ENCODE data around the gene GINM1. TPM values are rescaled to one million over a fixed set of nuclear protein-coding genes. Genes with fewer than 3 reads are reported as not detected.
A peak's percentile ranks its signal among the peaks of the same experiment; 100 is the strongest.

The GINM1 gene
- total and polyA plus RNA-seq, 9 of the 15 experiments (the other 6 are each of a cell fraction or from before 2014, with no cell fraction given), result 5.0 to 19.3 (median 14.2) TPM

DNA sequence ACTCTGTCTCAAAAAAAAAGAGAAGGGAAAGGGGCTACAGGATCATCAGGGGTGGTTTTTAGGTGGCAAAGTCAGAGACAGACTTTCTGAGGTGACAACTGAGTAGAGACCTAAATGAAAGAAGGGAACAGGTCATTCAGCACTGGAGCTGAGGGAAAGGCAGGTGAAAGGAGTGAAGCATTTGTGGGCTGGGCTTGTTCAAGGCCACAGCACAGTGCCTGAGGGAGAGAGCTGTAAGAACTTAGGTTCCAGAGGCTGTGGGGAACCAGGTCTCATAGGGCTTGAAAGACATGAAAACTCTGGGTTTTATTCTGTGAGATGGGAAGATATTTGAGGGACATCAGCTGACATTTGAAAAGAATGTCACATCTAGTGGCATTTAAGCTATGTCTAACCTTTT is 61.5 kb downstream of the GINM1 start:
- Histone ChIP-seq H4K20me1 (replicated peaks; ENCODE audit: control insufficient read depth, insufficient read depth, low read length) (no peaks in the 10 kb centered on the region), H3K79me2 (ENCODE audit: control insufficient read depth, insufficient read depth, low read length) (no peaks in the 10 kb centered on the region), H2AFZ (ENCODE audit: low read depth, low read length) (no peak overlapping the region), H3K27ac (ENCODE audit: extremely low read depth, low read depth, low read length) (no peak overlapping the region), H3K9me1 (ENCODE audit: control insufficient read depth, insufficient read depth, low read length) (no peaks in the 10 kb centered on the region), H3K4me3 (no peak overlapping the region), H3K4me1 (replicated peaks in 1 of 2; ENCODE audit: control insufficient read depth in 2 of 2, insufficient read depth in 2 of 2, low read length in 2 of 2) (no peaks in the 10 kb centered on the region), H3K9ac (ENCODE audit: insufficient read depth in 1 of 2, low read depth in 2 of 2, low read length in 2 of 2) (no peak overlapping the region), H3K9me3 (replicated peaks; ENCODE audit: control insufficient read depth, insufficient read depth, low read depth, low read length) (no peaks in the 10 kb centered on the region), H3K4me2 (ENCODE audit: insufficient read depth, low read length) (no peak overlapping the region), H3K36me3 (ENCODE audit: control insufficient read depth, insufficient read depth, low read length) (peaks cover 47% of the 10 kb centered on the region), H3K27me3 (ENCODE audit: control insufficient read depth in 2 of 2, insufficient read depth in 2 of 2, low read length in 2 of 2) (no peaks in the 10 kb centered on the region)
- POLR2A ChIA-PET, result interaction anchor here (0.6 to 1.6 kb wide), 3 partner anchors 13 to 95 kb away, joined by 3 to 6 read pairs (median 5); no protein-coding TSS in a partner anchor
- TF ChIP-seq, protein P1, sequence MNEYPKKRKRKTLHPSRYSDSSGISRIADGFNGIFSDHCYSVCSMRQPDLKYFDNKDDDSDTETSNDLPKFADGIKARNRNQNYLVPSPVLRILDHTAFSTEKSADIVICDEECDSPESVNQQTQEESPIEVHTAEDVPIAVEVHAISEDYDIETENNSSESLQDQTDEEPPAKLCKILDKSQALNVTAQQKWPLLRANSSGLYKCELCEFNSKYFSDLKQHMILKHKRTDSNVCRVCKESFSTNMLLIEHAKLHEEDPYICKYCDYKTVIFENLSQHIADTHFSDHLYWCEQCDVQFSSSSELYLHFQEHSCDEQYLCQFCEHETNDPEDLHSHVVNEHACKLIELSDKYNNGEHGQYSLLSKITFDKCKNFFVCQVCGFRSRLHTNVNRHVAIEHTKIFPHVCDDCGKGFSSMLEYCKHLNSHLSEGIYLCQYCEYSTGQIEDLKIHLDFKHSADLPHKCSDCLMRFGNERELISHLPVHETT (CRISPR knock-in tag; conservative IDR thresholded peaks at IDR 0.05 in 1 of 2, IDR thresholded peaks at IDR 0.05 in 1 of 2), result no peak
- TF ChIP-seq MAZ (CRISPR knock-in tag; conservative IDR thresholded peaks at IDR 0.05 in 1 of 2, IDR thresholded peaks at IDR 0.05 in 1 of 2), result no peak
- FAIRE-seq (no peak), ATAC-seq (no peak; the same call in 2 of the 3 replicates), DNase-seq (ENCODE audit: extremely low read depth in 1 of 4, low spot score in 3 of 4) (no peak)
- BruUV-seq (replicated peaks), result no TSS peak
- CTCF ChIA-PET (ENCODE audit: low intra/inter-chr PET ratio), result no interaction called here
- intact Hi-C loops (cut with micrococcal nuclease) (no loop called here), in situ Hi-C loops (cut with MboI) (no loop called here)

DNA sequence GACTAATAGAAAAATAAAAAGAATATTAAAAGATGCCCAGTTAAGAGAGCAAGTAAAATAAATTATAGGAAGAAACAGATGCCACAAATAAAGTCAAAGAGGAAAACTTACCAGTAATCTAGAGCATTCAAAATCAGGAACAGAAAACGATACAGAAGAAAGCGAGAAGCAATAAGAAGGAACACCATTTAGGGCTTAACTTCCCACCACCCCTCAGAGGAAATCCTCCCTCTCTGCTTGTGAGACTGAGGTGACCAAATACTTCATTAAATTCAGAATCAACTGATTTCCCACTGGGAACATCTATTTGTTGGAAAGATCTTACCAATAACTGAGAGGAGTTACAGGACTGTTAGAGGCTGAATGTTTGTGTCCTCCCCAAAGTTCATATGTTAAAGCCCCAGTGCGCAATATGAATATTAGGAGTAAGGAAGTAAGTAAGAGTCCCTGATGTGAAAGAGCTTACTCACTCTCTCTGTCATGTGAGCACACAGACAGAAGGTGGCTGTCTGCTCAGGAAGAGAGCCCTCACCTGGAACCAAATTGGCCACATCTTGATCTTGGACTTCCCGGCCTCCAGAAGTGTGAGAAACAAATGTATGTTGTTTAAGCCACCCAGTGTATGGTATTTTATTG is 62.8 kb downstream of the GINM1 start:
- Histone ChIP-seq H3K9me3 (replicated peaks; ENCODE audit: control insufficient read depth, insufficient read depth, low read depth, low read length) (no peaks in the 10 kb centered on the region), H3K4me2 (ENCODE audit: insufficient read depth, low read length) (no peak overlapping the region), H4K20me1 (replicated peaks; ENCODE audit: control insufficient read depth, insufficient read depth, low read length) (no peaks in the 10 kb centered on the region), H3K9me1 (ENCODE audit: control insufficient read depth, insufficient read depth, low read length) (no peaks in the 10 kb centered on the region), H3K27ac (ENCODE audit: extremely low read depth, low read depth, low read length) (no peak overlapping the region), H3K36me3 (ENCODE audit: control insufficient read depth, insufficient read depth, low read length) (peaks cover 41% of the 10 kb centered on the region; the same call in 2 of the 3 replicates), H3K4me3 (no peak overlapping the region), H2AFZ (ENCODE audit: low read depth, low read length) (no peak overlapping the region), H3K79me2 (ENCODE audit: control insufficient read depth, insufficient read depth, low read length) (no peaks in the 10 kb centered on the region), H3K4me1 (replicated peaks in 1 of 2; ENCODE audit: control insufficient read depth in 2 of 2, insufficient read depth in 2 of 2, low read length in 2 of 2) (no peaks in the 10 kb centered on the region), H3K27me3 (ENCODE audit: control insufficient read depth in 2 of 2, insufficient read depth in 2 of 2, low read length in 2 of 2) (no peaks in the 10 kb centered on the region), H3K9ac (ENCODE audit: insufficient read depth in 1 of 2, low read depth in 2 of 2, low read length in 2 of 2) (no peak overlapping the region)
- BruUV-seq (replicated peaks), result no TSS peak
- DNase-seq (ENCODE audit: extremely low read depth in 1 of 4, low spot score in 3 of 4) (peak in 1 of 4 experiments; percentile 18), ATAC-seq (peak; percentile 64), FAIRE-seq (no peak)
- 90% methylated on average over 4 of the region's 4 CpGs for WGBS (ENCODE audit: insufficient coverage, low coverage, missing lambda C conversion rate)
- TF ChIP-seq, protein P2, sequence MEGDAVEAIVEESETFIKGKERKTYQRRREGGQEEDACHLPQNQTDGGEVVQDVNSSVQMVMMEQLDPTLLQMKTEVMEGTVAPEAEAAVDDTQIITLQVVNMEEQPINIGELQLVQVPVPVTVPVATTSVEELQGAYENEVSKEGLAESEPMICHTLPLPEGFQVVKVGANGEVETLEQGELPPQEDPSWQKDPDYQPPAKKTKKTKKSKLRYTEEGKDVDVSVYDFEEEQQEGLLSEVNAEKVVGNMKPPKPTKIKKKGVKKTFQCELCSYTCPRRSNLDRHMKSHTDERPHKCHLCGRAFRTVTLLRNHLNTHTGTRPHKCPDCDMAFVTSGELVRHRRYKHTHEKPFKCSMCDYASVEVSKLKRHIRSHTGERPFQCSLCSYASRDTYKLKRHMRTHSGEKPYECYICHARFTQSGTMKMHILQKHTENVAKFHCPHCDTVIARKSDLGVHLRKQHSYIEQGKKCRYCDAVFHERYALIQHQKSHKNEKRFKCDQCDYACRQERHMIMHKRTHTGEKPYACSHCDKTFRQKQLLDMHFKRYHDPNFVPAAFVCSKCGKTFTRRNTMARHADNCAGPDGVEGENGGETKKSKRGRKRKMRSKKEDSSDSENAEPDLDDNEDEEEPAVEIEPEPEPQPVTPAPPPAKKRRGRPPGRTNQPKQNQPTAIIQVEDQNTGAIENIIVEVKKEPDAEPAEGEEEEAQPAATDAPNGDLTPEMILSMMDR (IDR thresholded peaks at IDR 0.05 in 2 of 3, conservative IDR thresholded peaks at IDR 0.05 in 1 of 3; ENCODE audit: insufficient read depth in 2 of 3, low read depth in 1 of 3, low read length in 3 of 3), result peak in 1 of 3 experiments; percentile 9; a peak in 1 of 6 replicates
- TF ChIP-seq ZZZ3 (IDR thresholded peaks at IDR 0.05) (no peak), HDAC8 (tag; IDR thresholded peaks at IDR 0.05) (no peak), RAD51 (IDR thresholded peaks at IDR 0.05; ENCODE audit: borderline replicate concordance, low read depth) (0 out of 2 replicates have a peak, but pooled peaks have one; percentile 16), NFE2 (IDR thresholded peaks at IDR 0.05; ENCODE audit: low read depth) (0 out of 2 replicates have a peak, but pooled peaks have one; percentile 46)
- ChIA-PET POLR2A (interaction anchor here (0.9 to 1.6 kb wide), 3 partner anchors 16 to 91 kb away, joined by 3 to 5 read pairs (median 3); no protein-coding TSS in a partner anchor), CTCF (ENCODE audit: low intra/inter-chr PET ratio) (no interaction called here)
- intact Hi-C loops (cut with micrococcal nuclease) (no loop called here), in situ Hi-C loops (cut with MboI) (no loop called here)

Measured in K562 (cell line).